Activated T-helper 17 cell treated with anti-CD3 and anti-CD28 coated beads, Interleukin-2, amount 50 U/mL, for 72 hours (primary cell): Measurements from ENCODE around the gene TNKS1BP1. TPM values are rescaled to one million over a fixed set of nuclear protein-coding genes. Genes with fewer than 3 reads are reported as not detected.
A peak's percentile ranks its signal among the peaks of the same experiment; 100 is the strongest.

Experiments used
- ATAC-seq: fragments of 150-1000 bp; cut with Tn5 transposase; replicated peaks from 2 replicates; pipeline ENCODE4 v1.10.0; 2021; ENCODE audit warnings: mild to moderate bottlenecking, moderate library complexity
- H3K27ac Mint-ChIP-seq: one replicate; pipeline ENCODE4 v1.8.0; 2022; ENCODE audit warnings: mixed read lengths
- H3K27me3 Mint-ChIP-seq: one replicate; pipeline ENCODE4 v1.8.0; 2022; ENCODE audit warnings: mixed read lengths
- H3K36me3 Mint-ChIP-seq: one replicate; pipeline ENCODE4 v1.8.0; 2022; ENCODE audit warnings: low read depth, mild to moderate bottlenecking, mixed read lengths
- H3K4me1 Mint-ChIP-seq: one replicate; pipeline ENCODE4 v1.8.0; 2022; ENCODE audit warnings: mixed read lengths
- H3K4me3 Mint-ChIP-seq: one replicate; pipeline ENCODE4 v1.8.0; 2022; ENCODE audit warnings: mild to moderate bottlenecking, mixed read lengths
- H3K9me3 Mint-ChIP-seq: one replicate; pipeline ENCODE4 v1.8.0; 2022; ENCODE audit warnings: mixed read lengths
- total RNA-seq, 2 donors: library from RNA; stranded (reverse); gene quantifications; one replicate each; pipeline ENCODE4 v1.2.3, GENCODE V29; 2022

The TNKS1BP1 gene
- total RNA-seq, 2 donors from 2014 or later = 4.1 to 13.6 TPM

- no peak for ATAC-seq
- no peaks in the 10 kb centered on the region for H3K27me3 Mint-ChIP-seq
These were observed 10.4 kb downstream of the TNKS1BP1 start for GRCh38 chr11:57314221-57314973.

GRCh38 chr11:57313788-57314135 is 11.0 kb downstream of the TNKS1BP1 start:
- ATAC-seq = no peak
- no peak overlapping the region for H3K4me3 Mint-ChIP-seq
- H3K27ac Mint-ChIP-seq = no peak overlapping the region
- H3K9me3 Mint-ChIP-seq = no peaks in the 10 kb centered on the region
- H3K36me3 Mint-ChIP-seq = no peaks in the 10 kb centered on the region
- H3K27me3 Mint-ChIP-seq = no peaks in the 10 kb centered on the region
- peaks cover 5% of the 10 kb centered on the region for H3K4me1 Mint-ChIP-seq

More at GRCh38 chr11:57314221-57314973, 10.4 kb downstream of the TNKS1BP1 start:
- H3K36me3 Mint-ChIP-seq = peaks cover 5% of the 10 kb centered on the region
- H3K27ac Mint-ChIP-seq = no peak overlapping the region
- no peak overlapping the region for H3K4me3 Mint-ChIP-seq
- H3K4me1 Mint-ChIP-seq = peaks cover 9% of the 10 kb centered on the region
- H3K9me3 Mint-ChIP-seq = no peaks in the 10 kb centered on the region

GRCh38 chr11:57313071-57313787 is 11.5 kb downstream of the TNKS1BP1 start:
- H3K9me3 Mint-ChIP-seq = no peaks in the 10 kb centered on the region
- no peak for ATAC-seq
- no peaks in the 10 kb centered on the region for H3K36me3 Mint-ChIP-seq
- H3K4me1 Mint-ChIP-seq = peaks cover 5% of the 10 kb centered on the region
- H3K27me3 Mint-ChIP-seq = no peaks in the 10 kb centered on the region
- no peak overlapping the region for H3K4me3 Mint-ChIP-seq
- H3K27ac Mint-ChIP-seq = no peak overlapping the region

- Mint-ChIP-seq H3K27me3 (no peaks in the 10 kb centered on the region), H3K9me3 (no peaks in the 10 kb centered on the region), H3K27ac (peak overlapping the region; percentile 21), H3K4me3 (peak overlapping the region; percentile 3), H3K36me3 (no peaks in the 10 kb centered on the region), H3K4me1 (peaks cover 5% of the 10 kb centered on the region)
- ATAC-seq = no peak
These were observed 12.2 kb downstream of the TNKS1BP1 start for GRCh38 chr11:57312511-57313021.

GRCh38 chr11:57311109-57311936 is 13.4 kb downstream of the TNKS1BP1 start:
- peak; percentile 99 for ATAC-seq
- Mint-ChIP-seq H3K27me3 (no peaks in the 10 kb centered on the region), H3K27ac (no peak overlapping the region), H3K4me1 (peaks cover 5% of the 10 kb centered on the region), H3K9me3 (no peaks in the 10 kb centered on the region), H3K36me3 (no peaks in the 10 kb centered on the region), H3K4me3 (peak overlapping the region; percentile 49)

- ATAC-seq = no peak
- no peaks in the 10 kb centered on the region for H3K36me3 Mint-ChIP-seq
- no peak overlapping the region for H3K27ac Mint-ChIP-seq
- peak overlapping the region; percentile 49 for H3K4me3 Mint-ChIP-seq
- H3K4me1 Mint-ChIP-seq = peaks cover 5% of the 10 kb centered on the region
- H3K9me3 Mint-ChIP-seq = no peaks in the 10 kb centered on the region
- no peaks in the 10 kb centered on the region for H3K27me3 Mint-ChIP-seq
These were observed 14.1 kb downstream of the TNKS1BP1 start for GRCh38 chr11:57310630-57311086.

GRCh38 chr11:57310091-57310490 is 14.7 kb downstream of the TNKS1BP1 start:
- Mint-ChIP-seq H3K4me1 (peaks cover 5% of the 10 kb centered on the region), H3K9me3 (no peaks in the 10 kb centered on the region)

GRCh38 chr11:57309106-57310059 is 15.4 kb downstream of the TNKS1BP1 start:
- no peaks in the 10 kb centered on the region for H3K9me3 Mint-ChIP-seq
- peaks cover 5% of the 10 kb centered on the region for H3K4me1 Mint-ChIP-seq

More at GRCh38 chr11:57310091-57310490, 14.7 kb downstream of the TNKS1BP1 start:
- H3K27me3 Mint-ChIP-seq = no peaks in the 10 kb centered on the region
- ATAC-seq = no peak
- no peaks in the 10 kb centered on the region for H3K36me3 Mint-ChIP-seq
- no peak overlapping the region for H3K27ac Mint-ChIP-seq
- H3K4me3 Mint-ChIP-seq = no peak overlapping the region

GRCh38 chr11:57308426-57309060 is 16.2 kb downstream of the TNKS1BP1 start:
- peaks cover 5% of the 10 kb centered on the region for H3K4me1 Mint-ChIP-seq
- H3K4me3 Mint-ChIP-seq = no peak overlapping the region
- no peaks in the 10 kb centered on the region for H3K36me3 Mint-ChIP-seq

More at GRCh38 chr11:57309106-57310059, 15.4 kb downstream of the TNKS1BP1 start:
- no peaks in the 10 kb centered on the region for H3K27me3 Mint-ChIP-seq
- no peak for ATAC-seq
- peak overlapping the region; percentile 39 for H3K27ac Mint-ChIP-seq
- H3K36me3 Mint-ChIP-seq = no peaks in the 10 kb centered on the region
- H3K4me3 Mint-ChIP-seq = no peak overlapping the region

GRCh38 chr11:57307666-57308270 is 17.0 kb downstream of the TNKS1BP1 start:
- no peak for ATAC-seq
- H3K27ac Mint-ChIP-seq = no peak overlapping the region
- H3K36me3 Mint-ChIP-seq = no peaks in the 10 kb centered on the region
- H3K4me3 Mint-ChIP-seq = no peak overlapping the region
- H3K27me3 Mint-ChIP-seq = no peaks in the 10 kb centered on the region
- no peaks in the 10 kb centered on the region for H3K9me3 Mint-ChIP-seq
- peaks cover 5% of the 10 kb centered on the region for H3K4me1 Mint-ChIP-seq

More at GRCh38 chr11:57308426-57309060, 16.2 kb downstream of the TNKS1BP1 start:
- no peaks in the 10 kb centered on the region for H3K27me3 Mint-ChIP-seq
- ATAC-seq = no peak
- H3K9me3 Mint-ChIP-seq = no peaks in the 10 kb centered on the region
- H3K27ac Mint-ChIP-seq = peak overlapping the region; percentile 39

- H3K27me3 Mint-ChIP-seq = no peaks in the 10 kb centered on the region
- no peak overlapping the region for H3K27ac Mint-ChIP-seq
- peaks cover 5% of the 10 kb centered on the region for H3K4me1 Mint-ChIP-seq
- H3K36me3 Mint-ChIP-seq = peaks cover under 1% of the 10 kb centered on the region
- H3K9me3 Mint-ChIP-seq = no peaks in the 10 kb centered on the region
- H3K4me3 Mint-ChIP-seq = no peak overlapping the region
- ATAC-seq = no peak
These were observed 17.7 kb downstream of the TNKS1BP1 start for GRCh38 chr11:57306940-57307565.

- Mint-ChIP-seq H3K27me3 (no peaks in the 10 kb centered on the region), H3K4me1 (peaks cover 5% of the 10 kb centered on the region), H3K4me3 (no peak overlapping the region)
These were observed 18.4 kb downstream of the TNKS1BP1 start for GRCh38 chr11:57306161-57306876.

More at GRCh38 chr11:57306161-57306876, 18.4 kb downstream of the TNKS1BP1 start:
- no peak overlapping the region for H3K27ac Mint-ChIP-seq
- peaks cover 7% of the 10 kb centered on the region for H3K36me3 Mint-ChIP-seq
- H3K9me3 Mint-ChIP-seq = no peaks in the 10 kb centered on the region
- ATAC-seq = no peak
